GM23248 (cell line): ENCODE data around the gene PRAMEF7.
"Not testable (repeated sequence)": the region's sequence is repeated elsewhere in the genome, so short reads cannot be mapped to it uniquely, and the experiment has no call there.

ENCODE experiments used
- EZH2 ChIP-seq: fragments of 200-600 bp; sonication (generic); IDR thresholded peaks from 2 replicates; pipeline ENCODE4 v1.6.1; 2018; ENCODE audit warnings: antibody characterized with exemption, mild to moderate bottlenecking; ENCODE audit not compliant: insufficient read depth, poor library complexity, severe bottlenecking
- EZH2phosphoT487 ChIP-seq: fragments of 200-600 bp; sonication (generic); IDR thresholded peaks from 2 replicates; pipeline ENCODE4 v1.6.1; 2018; ENCODE audit warnings: antibody characterized with exemption, moderate library complexity, mild to moderate bottlenecking, low read depth; ENCODE audit not compliant: insufficient read depth

DNA sequence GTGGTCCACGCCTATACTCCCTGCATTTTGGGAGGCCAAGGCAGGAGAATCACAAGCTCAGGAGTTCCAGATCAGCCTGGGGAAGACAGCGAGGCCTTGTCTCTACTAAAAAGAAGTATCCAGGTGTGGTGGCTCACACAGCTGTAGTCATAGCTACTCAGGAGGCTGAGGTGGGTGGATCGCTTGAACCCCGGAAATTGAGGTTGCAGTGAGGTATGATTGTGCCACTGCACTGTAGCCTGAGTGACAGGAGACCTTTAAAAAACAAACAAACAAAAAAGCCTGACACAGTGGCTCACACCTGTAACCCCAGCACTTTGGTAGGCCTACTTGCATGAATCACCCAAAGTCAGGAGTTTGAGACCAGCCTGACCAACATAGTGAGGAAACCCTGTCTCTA is 38.0 kb upstream of the PRAMEF7 start:
- not testable (repeated sequence) for TF ChIP-seq EZH2phosphoT487, EZH2
